Lower leg skin (tissue), 4 donors: ENCODE data around the gene LY6G6F. TPM values are rescaled to one million over a fixed set of nuclear protein-coding genes. Genes with fewer than 3 reads are reported as not detected.

Experiments used
- DNase-seq, 2 donors: peaks; one replicate each; pipeline ENCODE4 v3.0.0-alpha.2; 2019; ENCODE audit warnings: low spot score in 2 of 2
- H3K4me3 ChIP-seq: fragments of 200-600 bp; sonication (generic); 2 replicates; pipeline ENCODE4 v1.5.1; 2017; ENCODE audit warnings: mild to moderate bottlenecking, low read depth; ENCODE audit not compliant: poor library complexity, severe bottlenecking
- POLR2A ChIP-seq, 2 donors: fragments of 450-650 bp; IDR thresholded peaks; one replicate each; pipeline ENCODE4 v1.6.1; 2016 to 2017; ENCODE audit warnings: antibody characterized with exemption in 2 of 2, mild to moderate bottlenecking in 1 of 2, moderate library complexity in 1 of 2
- WGBS, 2 donors: methylation state at CpG; one replicate each; pipeline ENCODE4 v1.1.5; 2018; 5-methylcytosine and 5-hydroxymethylcytosine counted together
- intact Hi-C: fragments of 100-400 bp; cut with DNase I; formaldehyde crosslinking; loops from one replicate; pipeline ENCODE4 v1.15.0; 2023; ENCODE audit warnings: low total_unique reads
- total RNA-seq, 4 donors: library from RNA; depleted of rRNA; stranded (reverse); fragments of >200 nt; gene quantifications; one replicate each; pipeline ENCODE4 v1.1.0, GENCODE V29; 2016
- TF ChIP-seq, protein P1 (sequence below), 3 donors: fragments of 450-650 bp; IDR thresholded peaks; one replicate each; pipeline ENCODE4 v1.5.1; 2016; ENCODE audit warnings: antibody characterized with exemption in 3 of 3, mild to moderate bottlenecking in 3 of 3, moderate library complexity in 2 of 3

The LY6G6F gene
- total RNA-seq, 4 donors from 2014 or later, result not detected

DNA sequence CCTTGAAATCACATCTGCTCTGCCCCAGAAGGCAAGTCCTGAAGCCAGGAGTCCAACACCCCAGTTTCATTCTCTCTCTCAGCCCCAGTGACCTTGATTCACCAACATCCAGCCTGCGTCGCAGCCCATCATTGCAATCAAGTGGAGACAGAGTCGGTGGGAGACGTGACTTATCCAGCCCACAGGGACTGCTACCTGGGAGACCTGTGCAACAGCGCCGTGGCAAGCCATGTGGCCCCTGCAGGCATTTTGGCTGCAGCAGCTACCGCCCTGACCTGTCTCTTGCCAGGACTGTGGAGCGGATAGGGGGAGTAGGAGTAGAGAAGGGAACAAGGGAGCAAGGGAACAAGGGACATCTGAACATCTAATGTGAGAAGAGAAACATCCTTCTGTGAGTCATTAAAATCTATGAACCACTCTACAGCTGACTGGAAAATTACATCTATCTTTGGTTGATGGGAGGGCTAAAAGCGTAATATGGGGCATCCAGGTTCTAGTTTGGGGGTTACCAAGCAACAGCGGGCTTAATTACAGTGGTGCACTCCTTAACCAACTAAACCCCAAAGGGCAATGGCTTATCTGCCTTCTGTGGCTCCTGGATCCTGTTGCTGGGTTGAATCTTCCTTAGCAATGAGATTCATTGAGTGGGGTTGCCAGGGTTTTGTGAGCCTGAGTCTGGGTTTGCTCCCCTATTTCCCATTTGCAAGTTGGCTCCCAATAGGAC lies 11.0 kb downstream of the LY6G6F start:
- intact Hi-C loops, result no loop called here
- no peak for TF ChIP-seq POLR2A (IDR thresholded peaks at IDR 0.05)
- TF ChIP-seq, protein P1, sequence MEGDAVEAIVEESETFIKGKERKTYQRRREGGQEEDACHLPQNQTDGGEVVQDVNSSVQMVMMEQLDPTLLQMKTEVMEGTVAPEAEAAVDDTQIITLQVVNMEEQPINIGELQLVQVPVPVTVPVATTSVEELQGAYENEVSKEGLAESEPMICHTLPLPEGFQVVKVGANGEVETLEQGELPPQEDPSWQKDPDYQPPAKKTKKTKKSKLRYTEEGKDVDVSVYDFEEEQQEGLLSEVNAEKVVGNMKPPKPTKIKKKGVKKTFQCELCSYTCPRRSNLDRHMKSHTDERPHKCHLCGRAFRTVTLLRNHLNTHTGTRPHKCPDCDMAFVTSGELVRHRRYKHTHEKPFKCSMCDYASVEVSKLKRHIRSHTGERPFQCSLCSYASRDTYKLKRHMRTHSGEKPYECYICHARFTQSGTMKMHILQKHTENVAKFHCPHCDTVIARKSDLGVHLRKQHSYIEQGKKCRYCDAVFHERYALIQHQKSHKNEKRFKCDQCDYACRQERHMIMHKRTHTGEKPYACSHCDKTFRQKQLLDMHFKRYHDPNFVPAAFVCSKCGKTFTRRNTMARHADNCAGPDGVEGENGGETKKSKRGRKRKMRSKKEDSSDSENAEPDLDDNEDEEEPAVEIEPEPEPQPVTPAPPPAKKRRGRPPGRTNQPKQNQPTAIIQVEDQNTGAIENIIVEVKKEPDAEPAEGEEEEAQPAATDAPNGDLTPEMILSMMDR (IDR thresholded peaks at IDR 0.05), result no peak
- 47 to 61% methylated on average over 10 of the region's 10 CpGs for WGBS, 2 donors
- no peak overlapping the region for H3K4me3 ChIP-seq
- no peak for DNase-seq

GRCh38 chr6:31718265-31718664 lies 11.6 kb downstream of the LY6G6F start:
- 56 to 60% methylated on average over 1 of the region's 1 CpG for WGBS, 2 donors
- intact Hi-C loops, result no loop called here
- no peak overlapping the region for H3K4me3 ChIP-seq
- TF ChIP-seq, protein P1 (IDR thresholded peaks at IDR 0.05), result no peak
- no peak for TF ChIP-seq POLR2A (IDR thresholded peaks at IDR 0.05)
- no peak for DNase-seq

GRCh38 chr6:31719001-31719400 lies 12.3 kb downstream of the LY6G6F start:
- intact Hi-C loops, result no loop called here
- H3K4me3 ChIP-seq, result no peak overlapping the region
- no peak for TF ChIP-seq POLR2A (IDR thresholded peaks at IDR 0.05)
- TF ChIP-seq, protein P1 (IDR thresholded peaks at IDR 0.05), result no peak
- no peak for DNase-seq
- WGBS, 2 donors, result 73 to 78% methylated on average over 6 of the region's 6 CpGs

- 50 to 59% methylated on average over 5 of the region's 5 CpGs for WGBS, 2 donors
- H3K4me3 ChIP-seq, result no peak overlapping the region
- no peak for TF ChIP-seq POLR2A (IDR thresholded peaks at IDR 0.05)
- TF ChIP-seq, protein P1 (IDR thresholded peaks at IDR 0.05), result no peak
These were observed 13.6 kb downstream of the LY6G6F start for GRCh38 chr6:31720196-31720770.

DNA sequence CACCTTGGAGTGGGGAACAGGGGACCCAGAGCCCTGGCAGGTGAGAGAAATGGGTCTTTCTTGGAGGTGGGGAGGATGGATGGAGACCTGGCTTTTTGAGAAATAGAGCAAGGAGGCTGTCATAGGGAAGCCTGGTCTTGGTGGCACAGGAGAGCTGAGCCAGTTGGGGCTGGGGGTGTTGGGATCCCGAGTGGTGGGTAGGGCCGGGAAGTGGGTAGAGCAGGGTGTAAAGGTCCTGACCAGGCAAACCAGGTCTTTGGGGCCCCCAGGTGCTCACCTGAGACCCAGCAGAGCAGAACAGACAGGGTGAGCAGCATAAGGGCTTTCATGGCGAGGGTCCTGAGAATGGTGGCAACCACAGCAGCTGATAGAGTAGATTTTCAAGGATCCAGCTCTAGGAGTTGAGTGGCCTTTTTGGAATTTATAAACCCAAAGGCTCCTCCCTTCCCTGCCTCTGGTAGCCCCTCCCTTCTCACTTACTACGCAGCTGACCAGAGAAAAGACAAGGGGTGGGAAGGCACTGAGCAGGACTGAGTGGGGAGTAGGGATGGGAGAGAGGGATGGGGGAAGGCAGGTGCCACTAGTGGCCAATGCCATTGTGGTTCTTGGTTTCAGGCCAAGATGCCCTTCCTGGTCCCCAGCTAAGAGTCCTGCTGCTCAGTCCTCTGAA lies 14.8 kb downstream of the LY6G6F start, which contains the start of gene LY6G6C:
LY6G6C (minus strand) TSS at position 396 of the 670 bp plus-strand sequence; CDS start at position 329, 67 bp downstream.
- intact Hi-C loops, result no loop called here

More at GRCh38 chr6:31720196-31720770, 13.6 kb downstream of the LY6G6F start:
- intact Hi-C loops, result no loop called here
- DNase-seq, result no peak

More for the DNA sequence above, 14.8 kb downstream of the LY6G6F start, which contains the start of gene LY6G6C:
- no peak for DNase-seq
- TF ChIP-seq POLR2A (IDR thresholded peaks at IDR 0.05), result no peak
- TF ChIP-seq, protein P1 (IDR thresholded peaks at IDR 0.05), result no peak
- 80 to 91% methylated on average over 4 of the region's 4 CpGs for WGBS, 2 donors
- no peak within 1 kb of the TSS for H3K4me3 ChIP-seq
